ENCODE measurements around the gene HUS1.

The HUS1 gene

GRCh38 chr7:47978790-47979144, 648 bp downstream of the HUS1 start:
- no peak for DNase-seq

GRCh38 chr7:47973739-47974138, 5.7 kb downstream of the HUS1 start:
- no peak for DNase-seq

GRCh38 chr7:47970761-47971160, 8.7 kb downstream of the HUS1 start:
- no peak for DNase-seq

GRCh38 chr7:47968847-47969774, 10.3 kb downstream of the HUS1 start:
- DNase-seq: no peak

GRCh38 chr7:47967708-47968107, 11.7 kb downstream of the HUS1 start:
- DNase-seq: no peak

GRCh38 chr7:47967123-47967522, 12.3 kb downstream of the HUS1 start:
- no peak for DNase-seq

GRCh38 chr7:47965456-47965855, 14.0 kb downstream of the HUS1 start:
- DNase-seq: no peak

GRCh38 chr7:47962262-47962661, 17.2 kb downstream of the HUS1 start:
- no peak for DNase-seq

GRCh38 chr7:47957156-47957555, 22.3 kb downstream of the HUS1 start:
- no peak for DNase-seq

- DNase-seq: no peak
These were observed 23.2 kb downstream of the HUS1 start for GRCh38 chr7:47956220-47956619.

GRCh38 chr7:47954231-47954911, 25.0 kb downstream of the HUS1 start:
- no peak for DNase-seq

- DNase-seq: no peak
These were observed 25.6 kb downstream of the HUS1 start for GRCh38 chr7:47953822-47954221.

GRCh38 chr7:47952224-47952623, 27.2 kb downstream of the HUS1 start:
- no peak for DNase-seq

GRCh38 chr7:47951374-47951773, 28.0 kb downstream of the HUS1 start:
- no peak for DNase-seq

- no peak for DNase-seq
These were observed 28.7 kb downstream of the HUS1 start for GRCh38 chr7:47950714-47951113.

- no peak for DNase-seq
These were observed 29.7 kb downstream of the HUS1 start for GRCh38 chr7:47949703-47950102.

GRCh38 chr7:47948141-47948790, 31.1 kb downstream of the HUS1 start, which contains the start of gene PKD1L1:
Gene PKD1L1 (minus strand): TSS chr7:47948466. CDS start chr7:47948440, 26 bp downstream.
- DNase-seq: no peak

- DNase-seq: no peak
These were observed 32.1 kb downstream of the HUS1 start for GRCh38 chr7:47947355-47947749.

GRCh38 chr7:47946581-47947354, 32.6 kb downstream of the HUS1 start:
- DNase-seq: no peak

GRCh38 chr7:47945261-47946015, 34.0 kb downstream of the HUS1 start:
- no peak for DNase-seq

- DNase-seq: no peak
These were observed 34.7 kb downstream of the HUS1 start for GRCh38 chr7:47944536-47945260.
